Measurements from ENCODE around the gene RNF166. TPM values are rescaled to one million over a fixed set of nuclear protein-coding genes. Genes with fewer than 3 reads are reported as not detected.

RNF166 gene
- total RNA-seq, 1 experiment from 2014 or later = 26.5 TPM

DNA sequence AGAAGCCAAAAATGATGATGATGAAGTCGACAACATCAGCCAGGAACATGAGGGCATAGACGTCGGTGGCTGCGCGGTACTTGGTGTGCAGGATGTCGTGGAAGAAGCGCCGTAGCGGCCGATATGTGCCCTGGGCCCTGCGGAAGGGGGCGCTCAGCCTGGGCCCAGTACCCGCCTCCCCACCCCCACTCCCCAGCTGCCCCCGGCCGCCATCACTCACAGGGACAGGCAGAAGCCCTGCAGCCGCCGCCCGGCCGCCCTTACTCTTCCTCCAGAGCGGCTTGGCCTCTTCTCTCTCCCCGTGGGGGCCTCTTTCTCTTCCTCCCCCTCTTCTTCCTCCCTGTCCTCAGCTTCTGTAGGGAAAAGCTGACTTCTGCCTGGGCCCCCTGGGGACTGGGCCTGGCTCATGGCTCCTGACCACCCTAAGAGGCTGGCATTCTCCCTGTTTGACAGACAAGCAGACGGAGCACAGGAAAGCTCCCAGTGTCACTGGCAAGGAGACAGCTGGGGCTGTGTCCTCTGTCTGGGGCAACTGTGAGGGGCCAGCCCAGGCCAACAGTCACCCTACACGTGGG is 14.3 kb upstream of the RNF166 start:
- no peak overlapping the region for H3K4me3 Mint-ChIP-seq
- Histone ChIP-seq H2BK5ac (ENCODE audit: insufficient read length, low read length) (no peak overlapping the region), H3K79me2 (ENCODE audit: insufficient read depth, low read length) (no peaks in the 10 kb centered on the region), H3K9me3 (ENCODE audit: control insufficient read depth, low read depth, low read length) (no peaks in the 10 kb centered on the region), H3K4ac (ENCODE audit: low read depth, low read length) (no peak overlapping the region), H2AK5ac (ENCODE audit: insufficient read length, low read length) (no peak overlapping the region), H3K4me2 (ENCODE audit: insufficient read depth, insufficient read length, low read length) (no peak overlapping the region), H2BK15ac (ENCODE audit: low read depth, low read length) (no peak overlapping the region), H3K18ac (ENCODE audit: insufficient read length, low read depth, low read length) (no peak overlapping the region), H2AFZ (ENCODE audit: low read length) (no peak overlapping the region), H3K23ac (ENCODE audit: insufficient read length, low read depth, low read length) (no peak overlapping the region), H3K56ac (ENCODE audit: insufficient read length, low read depth, low read length) (no peak overlapping the region), H4K91ac (ENCODE audit: insufficient read length, low read depth, low read length) (no peak overlapping the region), H4K8ac (replicated peaks; ENCODE audit: insufficient read length, low read depth, low read length) (no peak overlapping the region), H3K23me2 (ENCODE audit: insufficient read length, low read depth, low read length, poor library complexity, severe bottlenecking) (no peaks in the 10 kb centered on the region), H4K20me1 (ENCODE audit: control insufficient read depth, insufficient read depth, insufficient read length) (no peaks in the 10 kb centered on the region), H3T11ph (ENCODE audit: low read length) (no peak overlapping the region), H3K9ac (ENCODE audit: extremely low read depth, insufficient read length, low read length) (no peak overlapping the region), H3K4me1 (ENCODE audit: insufficient read depth, low read length) (no peaks in the 10 kb centered on the region), H2BK120ac (ENCODE audit: low read depth, low read length, poor library complexity, severe bottlenecking) (no peak overlapping the region), H4K5ac (ENCODE audit: insufficient read length, low read depth, low read length) (no peak overlapping the region), H3K14ac (ENCODE audit: insufficient read depth, low read length) (no peak overlapping the region), H3K27ac (ENCODE audit: insufficient read length, low read depth, low read length) (no peak overlapping the region), H2BK20ac (ENCODE audit: low read depth, low read length, poor library complexity, severe bottlenecking) (no peak overlapping the region), H3K27me3 (ENCODE audit: insufficient read depth, low read length) (no peaks in the 10 kb centered on the region), H2BK12ac (ENCODE audit: insufficient read length, low read depth, low read length) (no peak overlapping the region), H3K79me1 (ENCODE audit: insufficient read depth, low read depth, low read length, poor library complexity, severe bottlenecking) (no peaks in the 10 kb centered on the region)
- peaks cover 12 to 43% (median 41%) of the 10 kb centered on the region in 3 experiments; a peak in 6 of 7 replicates for H3K36me3 Mint-ChIP-seq (ENCODE audit: insufficient read depth in 1 of 3, low read depth in 3 of 3)
- H3K9me3 Mint-ChIP-seq = no peaks in the 10 kb centered on the region
- TF ChIP-seq CTCF (conservative IDR thresholded peaks at IDR 0.05) = no peak
- peak overlapping the region in 1 of 3 experiments; percentile 81; a peak in 2 of 7 replicates for H3K27ac Mint-ChIP-seq
- no peaks in the 10 kb centered on the region for H3K27me3 Mint-ChIP-seq (ENCODE audit: low read depth)
- no peak for DNase-seq
- WGBS (ENCODE audit: extremely low coverage, insufficient read length, low lambda C conversion rate) = no CpG with 5 or more reads among the region's 23 CpGs
- H3K4me1 Mint-ChIP-seq = no peaks in the 10 kb centered on the region

All from H9 (cell line).